Measurements from ENCODE around the gene GATB.

DNA sequence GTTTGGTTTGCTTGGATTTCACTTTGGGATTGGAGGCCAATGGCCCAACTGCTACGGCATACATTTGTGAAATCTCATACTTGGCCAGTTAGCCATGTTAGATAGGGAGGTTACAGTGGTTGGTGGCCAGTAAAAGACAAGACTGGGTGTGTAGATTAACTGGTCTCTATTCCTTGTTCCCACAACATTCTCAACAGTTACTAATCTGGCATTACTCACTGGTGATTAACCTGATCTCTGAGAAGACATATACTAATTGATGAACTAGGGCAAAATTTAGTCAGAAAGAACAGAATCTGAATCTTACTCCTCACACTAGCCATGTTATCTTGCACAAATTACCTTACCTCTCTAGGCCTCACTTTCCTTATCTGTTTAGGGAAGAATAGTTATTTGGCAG lies 33.4 kb downstream of the GATB start:
- no peak for TF ChIP-seq EZH2 (IDR thresholded peaks at IDR 0.05)
- TF ChIP-seq CTCF (IDR thresholded peaks at IDR 0.05): no peak
- no peak for TF ChIP-seq EZH2phosphoT487 (IDR thresholded peaks at IDR 0.05)
